Caco-2 (cell line): Measurements from ENCODE around the gene LAMB2. TPM values are rescaled to one million over a fixed set of nuclear protein-coding genes. Genes with fewer than 3 reads are reported as not detected.
A peak's percentile ranks its signal among the peaks of the same experiment; 100 is the strongest.

Experiments
- BruUV-seq: library from RNA; stranded (reverse); fragments of 400-500 nt; replicated peaks from 2 replicates; lab custom pipeline; 2021; lab: Mats Ljungman, UMichigan
- CTCF ChIA-PET: fragments of 300-600 bp; sonication (Branson Sonifier 250); formaldehyde crosslinking; loops from one replicate; lab custom pipeline; 2022; ENCODE audit warnings: antibody characterized with exemption; lab: Charles Lee
- POLR2A ChIA-PET: fragments of 300-600 bp; sonication (Branson Sonifier 250); formaldehyde crosslinking; loops from one replicate; lab custom pipeline; 2022; ENCODE audit warnings: antibody characterized with exemption; lab: Charles Lee
- DNase-seq, 2 experiments: peaks; one replicate each; pipeline versions ENCODE4 v3.0.0 to v3.0.0-alpha.2; 2020 to 2022
- H3K27me3 ChIP-seq: replicated peaks from 2 replicates; pipeline ENCODE4 v1.6.0; 2011; ENCODE audit warnings: low read length; ENCODE audit not compliant: control insufficient read depth, insufficient read depth
- H3K36me3 ChIP-seq: 2 replicates; pipeline ENCODE4 v1.5.1; 2011; ENCODE audit warnings: low read length; ENCODE audit not compliant: control insufficient read depth, insufficient read depth
- H3K4me1 ChIP-seq: fragments of 250-450 bp; sonication (Bioruptor Pico); 2 replicates; pipeline ENCODE4 v1.5.1; 2020; ENCODE audit warnings: mild to moderate bottlenecking
- H3K4me3 ChIP-seq: 2 replicates; pipeline ENCODE4 v1.5.1; 2011; ENCODE audit warnings: low read depth, mild to moderate bottlenecking, control low read depth, low read length
- H3K9me3 ChIP-seq: fragments of 250-450 bp; sonication (Bioruptor Pico); 2 replicates; pipeline ENCODE4 v1.5.1; 2020; ENCODE audit warnings: mild to moderate bottlenecking, moderate library complexity
- H3K27ac Mint-ChIP-seq: one replicate; pipeline ENCODE4 v1.8.0; 2022; ENCODE audit warnings: mixed read lengths; ENCODE audit not compliant: unreplicated experiment
- H3K27me3 Mint-ChIP-seq: one replicate; pipeline ENCODE4 v1.8.0; 2022; ENCODE audit warnings: mixed read lengths; ENCODE audit not compliant: insufficient read depth, unreplicated experiment
- H3K36me3 Mint-ChIP-seq: one replicate; pipeline ENCODE4 v1.8.0; 2022; ENCODE audit warnings: mild to moderate bottlenecking, mixed read lengths; ENCODE audit not compliant: insufficient read depth, unreplicated experiment
- H3K4me1 Mint-ChIP-seq: one replicate; pipeline ENCODE4 v1.8.0; 2022; ENCODE audit warnings: low read depth, mixed read lengths; ENCODE audit not compliant: unreplicated experiment
- H3K4me3 Mint-ChIP-seq: one replicate; pipeline ENCODE4 v1.8.0; 2022; ENCODE audit warnings: mild to moderate bottlenecking, moderate library complexity, mixed read lengths; ENCODE audit not compliant: unreplicated experiment
- H3K9me3 Mint-ChIP-seq: one replicate; pipeline ENCODE4 v1.8.0; 2022; ENCODE audit warnings: mixed read lengths; ENCODE audit not compliant: unreplicated experiment
- CTCF ChIP-seq, 2 experiments: fragments of 200-600 bp in 1 of 2; IDR thresholded peaks; 1 replicate in 1 of 2; 2 replicates in 1 of 2; pipeline versions ENCODE4 v1.5.1 to v1.8.0; 2011 to 2022; ENCODE audit warnings: antibody characterized with exemption in 1 of 2, control low read depth in 1 of 2, inconsistent platforms in 1 of 2, low read depth in 1 of 2, low read length in 1 of 2, mild to moderate bottlenecking in 1 of 2, moderate library complexity in 1 of 2; ENCODE audit not compliant: insufficient read depth in 1 of 2, severe bottlenecking in 1 of 2, unreplicated experiment in 1 of 2
- intact Hi-C: fragments of 100-400 bp; cut with micrococcal nuclease; formaldehyde crosslinking; loops from one replicate; pipeline ENCODE4 v1.10.0; 2022; ENCODE audit not compliant: unreplicated experiment
- total RNA-seq: library from RNA; stranded (reverse); gene quantifications from 2 replicates; pipeline ENCODE4 v1.2.3, GENCODE V29; 2022

Gene LAMB2
- total RNA-seq, 1 experiment from 2014 or later = 189 TPM

- DNase-seq = no peak
- Histone ChIP-seq H3K4me1 (peaks cover 9% of the 10 kb centered on the region; the same call in 1 of the 2 replicates), H3K27me3 (no peaks in the 10 kb centered on the region), H3K9me3 (no peaks in the 10 kb centered on the region), H3K4me3 (no peak overlapping the region), H3K36me3 (peaks cover 7% of the 10 kb centered on the region)
- TF ChIP-seq CTCF (IDR thresholded peaks at IDR 0.05; ENCODE audit: insufficient read depth in 1 of 2, low read depth in 1 of 2, low read length in 1 of 2, severe bottlenecking in 1 of 2, unreplicated experiment in 1 of 2) = no peak
- no peak overlapping the region for H3K4me3 Mint-ChIP-seq
- intact Hi-C loops = no loop called here
- ChIA-PET CTCF (interaction anchor here (2.2 kb wide), 1 partner anchor 28 kb away, joined by 9 read pairs; the partner anchor contains the start of gene QRICH1), POLR2A (no interaction called here)
- H3K9me3 Mint-ChIP-seq = no peaks in the 10 kb centered on the region
- no peaks in the 10 kb centered on the region for H3K4me1 Mint-ChIP-seq
- no TSS peak for BruUV-seq
- no peak overlapping the region for H3K27ac Mint-ChIP-seq
- H3K27me3 Mint-ChIP-seq = no peaks in the 10 kb centered on the region
- peaks cover 34% of the 10 kb centered on the region for H3K36me3 Mint-ChIP-seq
Observed at GRCh38 chr3:49122022-49122421, 10.8 kb downstream of the LAMB2 start.

GRCh38 chr3:49121132-49121736 is 11.6 kb downstream of the LAMB2 start:
- Mint-ChIP-seq H3K27ac (no peak overlapping the region), H3K27me3 (no peaks in the 10 kb centered on the region), H3K9me3 (no peaks in the 10 kb centered on the region), H3K36me3 (peaks cover 34% of the 10 kb centered on the region), H3K4me3 (peak overlapping the region; percentile 79), H3K4me1 (no peaks in the 10 kb centered on the region)
- TSS peak; percentile 1 for BruUV-seq
- POLR2A ChIA-PET = interaction anchor here (0.6 to 1.5 kb wide), 9 partner anchors 11 to 186 kb away, joined by 3 to 28 read pairs (median 5); partner anchors contain the start of genes IMPDH2, LAMB2, NDUFAF3 and QRICH1
- no peak for DNase-seq
- H3K36me3 ChIP-seq = peaks cover 8% of the 10 kb centered on the region
- TF ChIP-seq CTCF (IDR thresholded peaks at IDR 0.05; ENCODE audit: insufficient read depth in 1 of 2, low read depth in 1 of 2, low read length in 1 of 2, severe bottlenecking in 1 of 2, unreplicated experiment in 1 of 2) = no peak
- H3K9me3 ChIP-seq = no peaks in the 10 kb centered on the region
- H3K4me3 ChIP-seq = peak overlapping the region; percentile 90
- intact Hi-C loops = no loop called here
- peaks cover 9% of the 10 kb centered on the region; the same call in 1 of the 2 replicates for H3K4me1 ChIP-seq
- no peaks in the 10 kb centered on the region for H3K27me3 ChIP-seq
- CTCF ChIA-PET = interaction anchor here (0.6 to 2.2 kb wide), 5 partner anchors 11 to 933 kb away, joined by 3 to 9 read pairs (median 6); partner anchors contain the start of genes CDC25A, LAMB2 and QRICH1

GRCh38 chr3:49120438-49121131 is 12.3 kb downstream of the LAMB2 start, which contains the start of gene USP19:
USP19 (minus strand) TSS chr3:49120823; CDS start chr3:49119145, 1,678 bp downstream.
- CTCF ChIA-PET = interaction anchor here (0.6 to 2.2 kb wide), 5 partner anchors 12 to 932 kb away, joined by 3 to 9 read pairs (median 6); partner anchors contain the start of genes CDC25A, LAMB2 and QRICH1
- H3K36me3 Mint-ChIP-seq = peaks cover 40% of the 10 kb centered on the region
- H3K27me3 Mint-ChIP-seq = no peaks in the 10 kb centered on the region
- H3K4me1 Mint-ChIP-seq = no peaks in the 10 kb centered on the region
- no peak for TF ChIP-seq CTCF (IDR thresholded peaks at IDR 0.05; ENCODE audit: insufficient read depth in 1 of 2, low read depth in 1 of 2, low read length in 1 of 2, severe bottlenecking in 1 of 2, unreplicated experiment in 1 of 2)
- H3K27me3 ChIP-seq = no peaks in the 10 kb centered on the region
- BruUV-seq = no TSS peak
- H3K27ac Mint-ChIP-seq = peak within 1 kb of the TSS; percentile 66
- no peaks in the 10 kb centered on the region for H3K9me3 ChIP-seq
- H3K4me3 Mint-ChIP-seq = peak within 1 kb of the TSS; percentile 79
- DNase-seq = peak; percentile 89 to 91
- H3K36me3 ChIP-seq = peaks cover 9% of the 10 kb centered on the region
- intact Hi-C loops = loop anchor here (1.0 kb wide), 3 partner anchors 12 to 26 kb away; partner anchors contain the start of genes QARS1 and QRICH1
- POLR2A ChIA-PET = interaction anchor here (0.6 to 1.5 kb wide), 10 partner anchors 11 to 187 kb away, joined by 3 to 28 read pairs (median 4); partner anchors contain the start of genes IMPDH2, LAMB2, NDUFAF3 and QRICH1
- H3K9me3 Mint-ChIP-seq = no peaks in the 10 kb centered on the region
- peaks cover 9% of the 10 kb centered on the region; the same call in 1 of the 2 replicates for H3K4me1 ChIP-seq
- H3K4me3 ChIP-seq = peak within 1 kb of the TSS; percentile 90
